Femur (tissue), 1 donor: Measurements from ENCODE around the gene CES2.
A peak's percentile ranks its signal among the peaks of the same experiment; 100 is the strongest.
"Not testable (repeated sequence)": the region's sequence is repeated elsewhere in the genome, so short reads cannot be mapped to it uniquely, and the experiment has no call there.

Source experiments
- DNase-seq: peaks from one replicate; pipeline ENCODE4 v3.0.0-alpha.2; 2017

The CES2 gene

GRCh38 chr16:66936889-66937554 lies 1.7 kb downstream of the CES2 start:
- no peak for DNase-seq

GRCh38 chr16:66937725-66938337 lies 2.5 kb downstream of the CES2 start:
- DNase-seq: no peak

GRCh38 chr16:66939366-66939765 lies 4.0 kb downstream of the CES2 start:
- no peak for DNase-seq

GRCh38 chr16:66940236-66940635 lies 4.9 kb downstream of the CES2 start:
- DNase-seq: no peak

- DNase-seq: no peak
Observed at GRCh38 chr16:66942981-66943380, 7.7 kb downstream of the CES2 start.

- DNase-seq: no peak
Observed at GRCh38 chr16:66943426-66944053, 8.2 kb downstream of the CES2 start.

GRCh38 chr16:66944054-66944441 lies 8.7 kb downstream of the CES2 start:
- DNase-seq: no peak

GRCh38 chr16:66944971-66945370 lies 9.7 kb downstream of the CES2 start:
- DNase-seq: not testable (repeated sequence)

GRCh38 chr16:66945939-66946338 lies 10.6 kb downstream of the CES2 start:
- DNase-seq: no peak

- no peak for DNase-seq
Observed at GRCh38 chr16:66946541-66946940, 11.2 kb downstream of the CES2 start.

GRCh38 chr16:66946974-66947301 lies 11.6 kb downstream of the CES2 start:
- no peak for DNase-seq

GRCh38 chr16:66947302-66948065 lies 12.2 kb downstream of the CES2 start:
- peak; percentile 87 for DNase-seq

GRCh38 chr16:66948134-66948836 lies 13.0 kb downstream of the CES2 start:
- DNase-seq: peak; percentile 20

- DNase-seq: peak; percentile 20
Observed at GRCh38 chr16:66948837-66949225, 13.5 kb downstream of the CES2 start.

- no peak for DNase-seq
Observed at GRCh38 chr16:66949472-66949871, 14.2 kb downstream of the CES2 start.

GRCh38 chr16:66950437-66950836 lies 15.1 kb downstream of the CES2 start:
- DNase-seq: no peak

- no peak for DNase-seq
Observed at GRCh38 chr16:66950971-66951790, 15.9 kb downstream of the CES2 start.

- DNase-seq: peak; percentile 10
Observed at GRCh38 chr16:66952430-66953110, 17.3 kb downstream of the CES2 start.

- DNase-seq: no peak
Observed at GRCh38 chr16:66953462-66954096, 18.3 kb downstream of the CES2 start.

- DNase-seq: peak; percentile 83
Observed at GRCh38 chr16:66954097-66954659, 18.9 kb downstream of the CES2 start.
